Measurements from ENCODE around the gene POLDIP2. TPM values are rescaled to one million over a fixed set of nuclear protein-coding genes. Genes with fewer than 3 reads are reported as not detected.

POLDIP2 gene
- total and polyA plus RNA-seq, 9 donors: 37.4 to 110 (median 59.6) TPM

- WGBS, 3 donors: 13 to 24% (median 16%) methylated on average over 2 of the region's 2 CpGs
- no peaks in the 10 kb centered on the region for H3K9me3 ChIP-seq
- no peak for DNase-seq
- H3K36me3 ChIP-seq: no peaks in the 10 kb centered on the region
- no peak for TF ChIP-seq EP300 (IDR thresholded peaks at IDR 0.05)
- no peak for TF ChIP-seq POLR2A (IDR thresholded peaks at IDR 0.05)
- TF ChIP-seq, protein P1, sequence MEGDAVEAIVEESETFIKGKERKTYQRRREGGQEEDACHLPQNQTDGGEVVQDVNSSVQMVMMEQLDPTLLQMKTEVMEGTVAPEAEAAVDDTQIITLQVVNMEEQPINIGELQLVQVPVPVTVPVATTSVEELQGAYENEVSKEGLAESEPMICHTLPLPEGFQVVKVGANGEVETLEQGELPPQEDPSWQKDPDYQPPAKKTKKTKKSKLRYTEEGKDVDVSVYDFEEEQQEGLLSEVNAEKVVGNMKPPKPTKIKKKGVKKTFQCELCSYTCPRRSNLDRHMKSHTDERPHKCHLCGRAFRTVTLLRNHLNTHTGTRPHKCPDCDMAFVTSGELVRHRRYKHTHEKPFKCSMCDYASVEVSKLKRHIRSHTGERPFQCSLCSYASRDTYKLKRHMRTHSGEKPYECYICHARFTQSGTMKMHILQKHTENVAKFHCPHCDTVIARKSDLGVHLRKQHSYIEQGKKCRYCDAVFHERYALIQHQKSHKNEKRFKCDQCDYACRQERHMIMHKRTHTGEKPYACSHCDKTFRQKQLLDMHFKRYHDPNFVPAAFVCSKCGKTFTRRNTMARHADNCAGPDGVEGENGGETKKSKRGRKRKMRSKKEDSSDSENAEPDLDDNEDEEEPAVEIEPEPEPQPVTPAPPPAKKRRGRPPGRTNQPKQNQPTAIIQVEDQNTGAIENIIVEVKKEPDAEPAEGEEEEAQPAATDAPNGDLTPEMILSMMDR (IDR thresholded peaks at IDR 0.05): no peak
- no peaks in the 10 kb centered on the region for H3K27me3 ChIP-seq
- peaks cover 23% of the 10 kb centered on the region for H3K4me1 ChIP-seq (ENCODE audit: insufficient read depth)
- intact Hi-C loops (cut with DNase I): no loop called here
- H3K4me3 ChIP-seq: no peak overlapping the region
- peak overlapping the region in 1 of 2 donors; percentile 69 for H3K27ac ChIP-seq
These were observed 11.1 kb downstream of the POLDIP2 start for GRCh38 chr17:28346199-28346580.

DNA sequence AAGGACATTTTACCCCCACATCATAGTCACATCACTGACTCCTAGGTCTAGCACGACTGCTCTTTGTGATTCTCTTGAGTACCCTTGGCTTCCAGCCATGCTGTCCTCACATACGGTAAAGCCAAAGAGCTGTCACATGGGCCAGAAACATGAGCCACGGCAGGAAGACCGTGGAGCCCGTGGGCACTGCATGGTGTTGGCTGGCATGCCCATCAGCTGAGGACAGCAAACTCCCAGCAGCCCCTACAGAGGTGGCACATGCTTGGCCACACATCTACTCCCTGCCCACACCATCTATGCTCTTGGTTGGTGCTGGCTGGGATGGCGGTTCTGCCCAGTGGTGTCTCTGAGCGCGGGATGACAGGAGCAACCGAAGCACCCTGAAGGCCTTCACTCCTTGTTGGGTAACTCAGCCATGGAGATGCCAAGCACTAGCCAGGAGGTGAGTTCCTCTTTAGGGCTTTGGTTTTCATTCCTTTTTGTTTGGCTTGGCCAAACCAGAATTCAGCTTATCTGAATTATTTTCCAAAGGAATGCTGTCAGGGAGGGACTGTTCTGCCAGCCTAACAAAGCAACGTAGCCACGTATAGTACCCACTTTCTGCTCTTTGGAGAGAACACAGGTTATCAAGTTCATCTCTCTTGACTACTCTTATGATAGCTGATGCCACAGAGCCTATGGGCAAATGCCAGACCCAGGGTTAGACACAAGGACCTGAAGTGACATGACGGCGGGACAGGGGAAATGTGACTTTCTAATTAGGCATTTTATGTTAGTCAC is 11.7 kb downstream of the POLDIP2 start:
- Histone ChIP-seq H3K27ac (peak overlapping the region in 1 of 2 donors; percentile 69), H3K36me3 (no peaks in the 10 kb centered on the region), H3K9me3 (no peaks in the 10 kb centered on the region), H3K4me1 (ENCODE audit: insufficient read depth) (peaks cover 23% of the 10 kb centered on the region), H3K27me3 (no peaks in the 10 kb centered on the region), H3K4me3 (no peak overlapping the region)
- WGBS, 3 donors: 53 to 62% (median 53%) methylated on average over 13 of the region's 13 CpGs
- DNase-seq: no peak
- intact Hi-C loops (cut with DNase I): no loop called here
- TF ChIP-seq EP300 (IDR thresholded peaks at IDR 0.05) (no peak), POLR2A (IDR thresholded peaks at IDR 0.05) (no peak)
- TF ChIP-seq, protein P1 (IDR thresholded peaks at IDR 0.05): no peak

- TF ChIP-seq POLR2A (IDR thresholded peaks at IDR 0.05) (no peak), EP300 (IDR thresholded peaks at IDR 0.05) (no peak)
- 90 to 93% (median 93%) methylated on average over 19 of the region's 19 CpGs for WGBS, 3 donors
- no peaks in the 10 kb centered on the region for H3K36me3 ChIP-seq
- H3K9me3 ChIP-seq: no peaks in the 10 kb centered on the region
- intact Hi-C loops (cut with DNase I): no loop called here
- peaks cover 23% of the 10 kb centered on the region for H3K4me1 ChIP-seq (ENCODE audit: insufficient read depth)
- H3K27ac ChIP-seq: no peak overlapping the region
- H3K27me3 ChIP-seq: no peaks in the 10 kb centered on the region
- no peak for DNase-seq
- H3K4me3 ChIP-seq: no peak overlapping the region
These were observed 12.9 kb downstream of the POLDIP2 start for GRCh38 chr17:28344435-28344901.

DNA sequence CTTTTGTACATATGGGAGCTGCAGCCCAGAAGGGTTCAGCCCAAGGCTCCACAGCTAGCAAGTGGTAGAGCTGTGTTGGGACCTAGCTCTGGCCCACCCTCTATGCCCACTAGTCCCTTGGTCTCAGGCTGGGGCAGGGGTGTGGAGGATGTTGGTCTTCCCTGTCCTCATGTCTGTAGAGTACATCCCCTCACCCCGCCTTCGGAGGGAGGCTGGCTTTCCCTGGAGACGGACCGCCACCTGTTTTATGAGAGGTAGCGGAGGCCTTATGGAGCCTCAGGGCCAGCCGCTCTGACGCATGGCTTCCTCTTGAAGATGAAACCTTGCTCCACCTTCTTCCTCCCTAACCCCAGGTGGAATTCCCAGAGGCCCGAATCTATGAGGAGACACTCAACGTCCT is 13.3 kb downstream of the POLDIP2 start:
- DNase-seq: no peak
- Histone ChIP-seq H3K36me3 (no peaks in the 10 kb centered on the region), H3K4me1 (ENCODE audit: insufficient read depth) (peaks cover 23% of the 10 kb centered on the region), H3K27ac (no peak overlapping the region), H3K27me3 (no peaks in the 10 kb centered on the region), H3K4me3 (no peak overlapping the region), H3K9me3 (no peaks in the 10 kb centered on the region)
- no peak for TF ChIP-seq POLR2A (IDR thresholded peaks at IDR 0.05)
- TF ChIP-seq, protein P1 (IDR thresholded peaks at IDR 0.05): no peak
- no peak for TF ChIP-seq EP300 (IDR thresholded peaks at IDR 0.05)
- intact Hi-C loops (cut with DNase I): no loop called here
- WGBS, 3 donors: 93 to 96% (median 93%) methylated on average over 9 of the region's 9 CpGs

- Histone ChIP-seq H3K9me3 (no peaks in the 10 kb centered on the region), H3K27me3 (no peaks in the 10 kb centered on the region), H3K27ac (no peak overlapping the region), H3K4me1 (ENCODE audit: insufficient read depth) (peaks cover 23% of the 10 kb centered on the region), H3K4me3 (no peak overlapping the region), H3K36me3 (no peaks in the 10 kb centered on the region)
- WGBS, 3 donors: 67 to 81% (median 68%) methylated on average over 10 of the region's 10 CpGs
- DNase-seq: no peak
- intact Hi-C loops (cut with DNase I): no loop called here
- TF ChIP-seq, protein P1 (IDR thresholded peaks at IDR 0.05): no peak
These were observed 13.8 kb downstream of the POLDIP2 start for GRCh38 chr17:28343491-28343932.

Data from ovary (tissue), 9 donors.